Gastrocnemius medialis (tissue), 4 donors: Measurements from ENCODE around the gene SGO2.

ENCODE experiments used
- CTCF ChIP-seq, 5 experiments: fragments of 450-650 bp in 3 of 5; fragments of 200-600 bp in 2 of 5; sonication (generic) in 2 of 5; IDR thresholded peaks in 4 of 5; conservative IDR thresholded peaks in 1 of 5; 1 replicate in 4 of 5; 2 replicates in 1 of 5; pipeline ENCODE4 v1.5.1; 2016 to 2019; ENCODE audit warnings: antibody characterized with exemption in 5 of 5, mild to moderate bottlenecking in 3 of 5, moderate library complexity in 3 of 5
- POLR2A ChIP-seq, 2 donors: fragments of 450-650 bp; IDR thresholded peaks; one replicate each; pipeline ENCODE4 v1.6.1; 2017; ENCODE audit warnings: antibody characterized with exemption in 2 of 2, mild to moderate bottlenecking in 2 of 2, moderate library complexity in 2 of 2

- TF ChIP-seq CTCF (IDR thresholded peaks at IDR 0.05 in 4 of 5, conservative IDR thresholded peaks at IDR 0.05 in 1 of 5) = no peak
- no peak for TF ChIP-seq POLR2A (IDR thresholded peaks at IDR 0.05)
Measured at GRCh38 chr2:200498402-200499162, 27.4 kb upstream of the SGO2 start.
